GM10847 (cell line): ENCODE measurements around the gene GET3.

Experiments
- POLR2A ChIP-seq: IDR thresholded peaks from 2 replicates; pipeline ENCODE4 v1.6.1; 2011; ENCODE audit not compliant: insufficient read length; ENCODE audit errors: extremely low read depth

Gene GET3

DNA sequence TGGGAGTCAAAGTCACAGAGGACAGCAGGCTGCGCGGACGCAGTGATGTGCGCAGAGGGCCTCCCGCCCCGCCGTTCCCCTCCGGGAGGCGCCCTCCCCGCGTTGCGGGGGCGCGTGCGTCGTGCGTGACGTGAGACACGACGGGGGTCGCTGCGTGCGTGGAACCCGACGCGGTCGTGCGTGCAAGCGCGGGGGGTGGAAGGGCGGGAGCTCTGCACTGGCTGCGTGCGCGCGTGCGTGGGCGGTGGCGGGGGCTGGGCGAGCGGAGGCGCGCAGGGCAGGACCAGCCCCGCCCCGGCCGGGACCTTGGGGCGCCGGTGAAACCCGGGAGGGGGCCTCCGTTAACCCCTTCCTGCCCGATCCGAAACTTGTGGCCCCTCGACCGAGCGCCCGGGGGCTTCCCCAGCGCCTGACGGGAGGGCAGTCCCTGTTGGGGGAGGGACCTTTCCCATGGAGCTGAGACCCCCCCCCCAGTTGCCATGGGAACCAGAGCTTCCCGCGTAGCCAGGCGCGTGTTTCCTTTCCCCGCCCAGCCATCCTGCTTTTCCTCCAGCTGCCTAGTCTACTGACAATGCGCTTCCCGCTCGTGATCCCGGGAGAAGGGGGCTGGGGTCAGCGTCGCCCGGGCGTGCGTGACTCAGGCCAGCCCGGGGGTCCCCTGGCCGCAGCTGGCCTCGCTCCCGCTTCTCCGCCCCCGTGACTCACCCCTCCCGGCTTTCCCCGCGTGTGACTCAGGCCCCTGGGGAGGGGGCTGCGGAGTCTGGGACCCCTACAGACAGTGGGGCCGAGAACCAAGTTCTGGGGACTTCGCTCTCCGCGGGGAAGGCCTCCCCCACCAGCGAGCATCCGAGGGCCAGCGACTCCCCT is 45.4 kb downstream of the GET3 start:
- TF ChIP-seq POLR2A, result peak; percentile 41

DNA sequence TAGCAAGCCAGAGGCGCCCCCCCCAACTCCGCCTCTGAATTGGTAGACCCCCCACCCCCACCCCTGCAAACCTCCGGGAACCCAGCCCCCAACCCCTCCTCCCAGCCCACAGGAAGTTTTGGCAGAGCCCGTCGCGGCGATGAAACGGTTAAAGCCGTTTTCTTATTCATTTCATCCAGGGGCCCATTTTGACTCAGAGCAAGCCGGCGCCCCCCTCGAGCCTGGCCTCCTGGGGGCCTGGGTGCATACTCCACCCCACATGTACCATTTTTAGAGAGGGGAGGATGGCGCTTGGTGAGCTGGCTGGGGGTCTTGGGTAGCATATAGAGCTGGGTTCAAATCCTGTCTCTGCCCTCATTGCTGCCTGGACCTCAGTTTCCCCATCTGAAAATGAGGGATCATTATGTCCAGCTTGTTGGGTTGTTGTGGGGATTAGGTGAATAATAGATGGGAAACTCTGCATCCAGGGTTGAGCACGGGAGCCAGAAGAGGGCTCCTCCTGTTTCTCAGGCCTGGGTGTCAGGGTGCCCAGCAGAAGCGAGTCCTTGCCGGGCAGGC is 46.1 kb downstream of the GET3 start:
- no peak for TF ChIP-seq POLR2A

DNA sequence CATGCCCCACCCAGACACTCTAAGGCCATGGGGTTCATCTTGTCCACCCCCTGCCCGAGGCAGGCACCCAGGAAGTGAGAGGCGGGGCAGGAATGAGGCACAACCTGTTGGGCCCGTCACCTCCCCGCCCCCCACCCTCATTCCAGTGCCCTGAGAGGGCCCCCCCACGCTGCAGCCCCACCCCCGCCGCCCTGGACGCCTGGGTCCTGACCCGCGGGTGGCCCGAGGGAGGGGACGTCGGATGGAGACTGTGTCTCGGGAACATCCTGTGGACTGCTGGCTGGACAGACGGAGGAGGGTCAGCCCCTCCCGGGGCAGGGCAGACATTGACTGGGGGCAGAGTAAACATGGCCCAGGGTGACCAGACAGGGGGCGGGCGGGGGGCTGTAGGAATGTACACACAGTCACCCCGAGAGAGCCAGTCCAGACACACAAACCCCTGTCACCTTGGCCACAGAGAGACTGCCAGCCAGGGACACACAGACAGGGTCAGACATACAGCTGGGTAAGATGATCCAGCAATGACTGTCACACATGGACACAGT is 46.6 kb downstream of the GET3 start:
- no peak for TF ChIP-seq POLR2A

DNA sequence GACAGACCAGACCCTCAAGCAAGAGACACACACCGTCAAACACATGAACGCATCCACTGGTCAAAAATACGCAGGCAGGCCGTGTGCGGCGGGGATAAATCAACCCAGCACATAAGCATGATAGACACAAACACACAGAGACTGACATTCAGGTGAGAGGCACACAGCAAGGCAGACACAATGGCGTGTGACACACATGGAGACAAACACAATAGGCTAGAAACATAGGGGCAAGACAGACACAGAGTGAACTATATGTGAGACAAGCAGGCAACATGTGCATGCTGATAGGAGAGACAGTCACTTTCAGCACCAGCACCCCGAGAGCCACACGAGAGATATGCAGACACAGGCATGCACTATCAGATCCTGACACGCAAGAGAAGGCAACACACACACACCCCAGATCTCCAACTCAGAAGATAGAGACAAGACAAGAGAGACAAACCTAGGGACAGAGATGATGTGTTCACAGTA is 47.1 kb downstream of the GET3 start:
- TF ChIP-seq POLR2A, result no peak

DNA sequence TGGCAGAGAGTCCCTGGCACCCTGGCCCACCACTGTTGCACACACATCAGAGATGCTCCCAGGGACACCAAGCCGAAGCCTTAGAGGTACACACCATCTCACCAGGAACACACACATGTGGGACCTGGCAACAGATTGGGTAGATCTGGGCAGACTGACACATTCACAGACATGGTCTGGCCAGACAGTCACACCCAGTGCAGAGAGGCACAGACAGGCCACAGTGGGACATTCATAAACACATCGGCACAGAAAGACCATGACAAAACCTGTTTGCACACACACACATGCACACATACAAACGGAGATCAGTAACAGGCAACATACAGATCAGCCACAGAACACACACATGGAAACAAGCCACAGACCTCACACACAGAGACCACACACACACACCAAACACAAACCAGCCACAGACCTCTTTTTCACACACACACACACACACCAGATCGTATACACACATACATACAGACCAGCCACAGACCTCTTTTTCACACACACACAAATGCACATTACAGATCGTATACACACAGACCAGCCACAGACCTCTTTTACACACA is 47.7 kb downstream of the GET3 start:
- TF ChIP-seq POLR2A, result no peak

DNA sequence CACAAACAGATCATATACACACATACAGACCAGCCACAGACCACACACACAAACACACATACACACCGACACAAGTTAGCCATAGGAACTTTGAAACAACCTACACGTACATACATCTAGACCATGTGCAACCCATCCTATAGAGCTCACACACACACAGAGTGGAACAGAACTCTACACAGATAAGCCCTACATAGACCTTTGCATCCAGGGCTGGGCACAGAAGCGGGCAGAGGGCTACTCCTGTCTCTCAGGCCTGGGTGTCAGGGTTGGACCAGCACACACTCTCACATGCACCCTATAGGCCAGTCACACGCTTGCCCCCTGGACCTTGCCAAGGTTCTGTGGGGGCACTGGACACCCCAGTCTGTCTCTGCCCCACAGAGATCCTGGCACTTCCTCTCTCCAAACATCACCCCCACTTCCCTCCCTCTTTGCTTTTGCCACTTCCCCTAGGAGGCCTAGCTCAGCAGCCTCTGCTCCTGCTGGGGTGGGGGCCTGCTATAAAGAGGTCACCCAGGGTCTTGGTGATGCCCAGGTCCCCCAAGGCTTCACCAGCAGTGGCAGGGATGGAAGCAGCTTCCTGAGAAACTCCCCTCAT is 48.2 kb downstream of the GET3 start:
- no peak for TF ChIP-seq POLR2A

DNA sequence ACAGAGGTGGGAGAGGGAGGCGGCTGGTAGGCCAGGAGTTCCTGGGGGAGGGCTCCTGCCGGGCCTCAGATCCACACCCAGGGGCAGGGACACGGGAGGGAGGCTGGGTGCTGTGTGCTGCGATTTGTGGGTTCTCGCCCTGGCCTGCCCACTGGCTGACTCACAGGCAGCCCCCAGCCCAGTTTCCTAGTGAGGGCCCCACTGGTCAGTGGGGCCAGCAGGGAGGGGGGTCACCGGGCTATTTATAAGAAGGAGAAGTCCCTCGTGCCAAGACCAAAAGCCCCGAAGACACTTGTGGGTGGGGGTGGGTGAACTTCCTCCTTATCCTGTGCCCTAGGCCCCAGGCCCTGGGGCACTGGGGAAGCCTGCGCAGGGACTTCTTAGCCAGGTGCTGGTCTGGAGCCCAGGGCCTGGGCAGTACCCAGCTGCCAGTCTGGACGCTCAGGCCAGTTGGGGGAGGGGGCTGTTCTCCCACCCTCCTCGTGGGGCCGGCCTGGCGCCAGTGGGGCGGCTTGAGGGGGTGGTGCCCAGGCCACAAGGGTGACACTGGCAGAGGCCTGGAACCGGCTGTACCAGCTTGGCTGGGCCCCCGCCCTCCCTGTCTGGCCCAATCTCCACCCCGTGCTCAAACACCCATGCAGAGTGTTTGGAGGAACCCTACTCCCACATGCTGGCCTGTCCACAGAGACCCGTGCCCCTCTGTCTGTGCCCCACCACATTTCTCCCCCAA is 49.0 kb downstream of the GET3 start:
- no peak for TF ChIP-seq POLR2A

DNA sequence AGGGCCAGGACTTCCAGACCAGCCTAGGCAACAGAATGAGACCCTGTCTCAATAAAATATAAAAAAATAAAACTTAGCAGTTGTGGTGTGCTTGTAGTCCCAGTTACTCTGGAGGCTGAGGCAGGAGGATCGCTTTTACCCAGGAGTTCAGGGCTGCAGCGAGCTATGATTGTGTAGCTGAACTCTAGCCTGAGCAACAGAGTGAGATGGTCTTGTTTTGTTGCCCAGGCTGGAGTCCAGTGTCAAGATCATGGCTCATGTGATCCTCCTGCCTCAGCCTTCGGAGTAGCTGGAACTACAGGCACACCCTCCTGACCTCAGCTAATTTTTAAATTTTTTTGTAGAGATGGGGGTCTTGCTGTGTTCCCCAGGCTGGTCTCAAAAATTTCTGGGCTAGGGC is 49.7 kb downstream of the GET3 start:
- no peak for TF ChIP-seq POLR2A

DNA sequence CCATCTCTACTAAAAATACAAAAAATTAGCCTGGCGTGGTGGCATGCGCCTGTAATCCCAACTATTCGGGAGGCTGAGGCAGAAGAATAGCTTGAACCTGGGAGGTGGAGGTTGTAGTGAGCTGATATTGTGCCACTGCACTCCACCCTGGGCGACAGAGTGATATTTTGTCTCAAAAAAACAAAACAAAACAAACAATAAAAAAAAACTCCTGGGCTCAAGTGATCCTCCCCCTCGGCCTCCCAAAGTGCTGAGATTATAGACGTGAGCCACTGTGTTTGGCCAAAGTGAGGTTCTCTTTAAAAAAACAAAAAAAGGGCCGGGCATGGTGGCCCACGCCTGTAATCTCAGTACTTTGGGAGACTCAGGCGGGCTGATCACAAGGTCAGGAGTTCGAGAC is 50.2 kb downstream of the GET3 start:
- no peak for TF ChIP-seq POLR2A

DNA sequence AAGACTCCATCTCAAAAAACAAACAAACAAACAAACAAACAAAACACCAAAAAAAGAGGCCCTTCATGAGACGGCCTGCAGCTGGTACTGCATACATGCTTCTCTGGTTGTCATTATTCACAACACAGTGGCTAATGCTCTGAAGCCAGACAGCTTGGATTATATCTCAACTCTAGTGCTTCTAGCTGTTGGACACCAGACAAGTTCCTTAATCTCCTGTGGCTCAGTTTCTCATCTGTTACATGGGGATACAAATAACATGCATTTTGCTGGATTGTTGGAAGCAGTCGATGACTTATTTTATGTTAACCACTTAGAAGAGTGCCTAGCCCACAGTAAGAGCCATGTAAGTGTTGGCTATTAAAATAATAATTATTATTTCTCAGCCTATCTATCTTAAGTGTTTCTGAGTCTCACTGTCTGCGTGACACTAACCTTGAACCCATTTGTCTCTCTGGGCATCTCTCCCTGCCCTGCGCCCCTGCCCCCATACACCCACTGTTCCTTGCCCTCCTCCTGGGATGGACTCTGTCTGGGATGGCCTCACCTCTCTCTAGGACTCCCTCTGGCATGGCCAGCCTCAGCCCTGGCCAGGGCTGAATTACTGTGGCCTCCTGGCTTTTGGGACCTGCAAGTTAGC is 50.9 kb downstream of the GET3 start:
- no peak for TF ChIP-seq POLR2A

DNA sequence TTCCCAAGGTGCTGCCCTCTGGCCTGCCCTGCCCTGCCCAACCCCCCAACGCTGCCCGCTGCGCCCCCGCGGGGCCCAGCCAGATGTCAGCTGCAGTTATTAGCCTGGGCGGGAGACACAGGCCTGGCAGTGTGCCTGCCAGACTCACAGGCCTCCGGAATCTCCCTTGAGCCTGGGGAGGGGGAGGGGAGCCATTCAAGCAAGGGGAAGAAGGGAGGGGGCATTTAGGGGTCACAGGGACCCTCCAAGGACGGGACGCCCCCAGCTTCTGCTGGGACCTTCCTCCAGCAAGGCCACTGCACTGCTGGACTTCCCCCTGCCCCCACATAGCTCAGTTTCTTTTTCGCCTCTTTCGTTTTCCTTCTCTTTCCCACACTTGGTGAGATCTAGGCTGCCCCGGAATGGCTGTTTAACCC is 51.4 kb downstream of the GET3 start:
- TF ChIP-seq POLR2A, result peak; percentile 33

DNA sequence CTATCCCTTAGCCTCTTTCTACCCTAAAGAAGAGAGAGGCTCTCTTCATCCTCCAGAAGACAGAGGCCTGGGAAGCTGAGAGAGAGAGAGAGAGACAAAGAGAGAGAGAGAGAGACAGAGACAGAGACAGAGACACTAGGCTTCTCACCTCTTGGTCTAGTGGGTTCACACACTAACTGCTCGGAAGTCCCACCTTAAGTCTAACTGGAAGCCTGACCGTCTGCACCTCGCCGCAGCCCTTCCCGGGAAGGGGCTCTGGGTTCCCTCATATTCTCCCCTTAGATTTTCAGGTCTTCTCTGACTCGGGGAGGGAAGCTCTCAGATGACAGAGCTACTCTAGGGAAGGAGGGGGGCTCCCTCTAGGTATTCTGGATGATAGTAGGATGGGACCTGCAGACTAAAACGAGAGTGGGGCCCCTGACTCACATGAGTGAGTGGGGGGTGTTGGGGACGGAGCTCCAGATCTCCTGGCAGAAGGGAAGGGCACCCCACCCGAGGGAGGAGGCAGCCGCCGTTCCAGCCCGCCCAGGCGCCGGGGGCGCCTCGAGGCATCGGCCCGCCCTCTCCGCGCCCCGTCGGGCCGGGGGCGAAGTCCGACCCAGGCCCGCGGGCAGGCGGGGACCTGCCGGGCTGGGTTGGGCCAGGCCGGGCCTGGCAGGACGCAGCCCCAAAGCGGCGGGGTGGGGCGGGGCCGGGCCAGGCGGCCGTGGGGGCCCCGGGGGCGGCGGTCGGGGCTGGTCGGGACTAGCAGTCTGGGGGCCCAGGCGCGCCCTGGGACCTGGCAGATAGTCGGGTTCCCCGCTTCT is 52.0 kb downstream of the GET3 start:
- TF ChIP-seq POLR2A, result peak; percentile 58

DNA sequence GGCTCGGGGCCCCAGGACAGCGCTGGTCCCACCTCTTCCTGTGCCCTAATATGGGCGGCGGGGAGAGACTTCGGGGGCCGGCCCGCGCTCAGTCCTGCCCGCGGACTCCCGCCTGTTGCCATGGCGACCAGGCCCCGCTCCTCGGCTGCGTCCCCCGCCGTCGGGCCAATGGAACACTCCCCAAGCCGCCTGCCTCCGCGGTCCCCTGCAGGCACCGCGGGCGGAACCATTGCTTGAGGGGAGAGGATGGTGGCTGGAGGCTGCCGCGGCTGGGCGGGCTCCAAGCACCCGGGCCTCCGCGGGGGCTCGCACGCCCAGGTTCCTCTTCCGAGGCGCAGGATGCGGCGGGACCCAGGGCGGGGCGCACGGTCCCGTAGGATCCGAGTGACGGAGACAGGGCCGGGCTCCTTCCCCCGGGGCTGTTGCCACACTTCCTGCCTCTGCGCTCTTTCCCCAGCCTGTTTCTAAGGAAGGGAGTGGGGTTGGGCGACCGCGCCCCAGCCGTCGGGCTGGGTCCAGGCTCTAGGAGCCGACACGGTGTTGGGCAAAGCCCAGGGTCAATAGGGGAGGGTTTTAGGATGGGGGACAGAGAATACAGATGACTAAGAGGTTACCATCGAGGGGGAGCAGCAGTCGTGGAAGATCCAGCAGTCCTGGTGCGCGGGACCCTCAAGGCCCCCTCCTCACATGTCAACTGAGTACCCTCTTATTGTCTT is 52.8 kb downstream of the GET3 start:
- TF ChIP-seq POLR2A, result no peak
